Activated CD4-positive, alpha-beta T cell treated with anti-CD3 and anti-CD28 coated beads, Interleukin-2, amount 50 U/mL, for 48 hours (primary cell): Measurements from ENCODE around the gene MC1R.
"Not testable (repeated sequence)": the region's sequence is repeated elsewhere in the genome, so short reads cannot be mapped to it uniquely, and the experiment has no call there.

Experiments used
- DNase-seq, 2 experiments: peaks; one replicate each; pipeline ENCODE4 v3.0.0-alpha.2; 2020

Gene MC1R

GRCh38 chr16:89962754-89963498 lies 44.3 kb downstream of the MC1R start:
- no peak for DNase-seq

- DNase-seq, result no peak
Measured at GRCh38 chr16:89964201-89964600, 45.5 kb downstream of the MC1R start.

- DNase-seq, result no peak
Measured at GRCh38 chr16:89965447-89966225, 47.0 kb downstream of the MC1R start.

GRCh38 chr16:89966756-89967155 lies 48.1 kb downstream of the MC1R start:
- no peak for DNase-seq

GRCh38 chr16:89967436-89967835 lies 48.8 kb downstream of the MC1R start:
- not testable (repeated sequence) for DNase-seq

- not testable (repeated sequence) for DNase-seq
Measured at GRCh38 chr16:89968074-89968473, 49.4 kb downstream of the MC1R start.

- no peak for DNase-seq
Measured at GRCh38 chr16:89969741-89970410, 51.2 kb downstream of the MC1R start.
